T-helper 1 cell treated with Interleukin-12 subunit alpha and Interleukin-12 subunit beta and Interleukin-4 antibody, amounts not matched to agents 30 ng/mL and 1 ng/mL, for 36 hours (primary cell): ENCODE results near the gene MMP11. TPM values are rescaled to one million over a fixed set of nuclear protein-coding genes. Genes with fewer than 3 reads are reported as not detected.

Experiments
- intact Hi-C: fragments of 100-400 bp; cut with micrococcal nuclease; formaldehyde crosslinking; loops from one replicate; pipeline ENCODE4 v1.15.1; 2024
- total RNA-seq: library from RNA; stranded (reverse); gene quantifications from 2 replicates; pipeline ENCODE4 v1.2.3, GENCODE V29; 2022

Gene MMP11
- total RNA-seq, 1 donor from 2014 or later, result 0.27 TPM

GRCh38 chr22:23779083-23779482 lies 6.4 kb downstream of the MMP11 start:
- intact Hi-C loops, result no loop called here

GRCh38 chr22:23779731-23780130 lies 7.1 kb downstream of the MMP11 start:
- intact Hi-C loops, result no loop called here

GRCh38 chr22:23780146-23780748 lies 7.6 kb downstream of the MMP11 start:
- intact Hi-C loops, result no loop called here

- intact Hi-C loops, result no loop called here
Observed at GRCh38 chr22:23781065-23781464, 8.4 kb downstream of the MMP11 start.

- intact Hi-C loops, result no loop called here
Observed at GRCh38 chr22:23781511-23782183, 9.0 kb downstream of the MMP11 start.

GRCh38 chr22:23782252-23782651 lies 9.6 kb downstream of the MMP11 start:
- intact Hi-C loops, result no loop called here

- intact Hi-C loops, result no loop called here
Observed at GRCh38 chr22:23782703-23783102, 10.1 kb downstream of the MMP11 start.

- intact Hi-C loops, result no loop called here
Observed at GRCh38 chr22:23783265-23784150, 10.9 kb downstream of the MMP11 start.

GRCh38 chr22:23784215-23784732 lies 11.6 kb downstream of the MMP11 start:
- intact Hi-C loops, result no loop called here

GRCh38 chr22:23786261-23786710 lies 13.6 kb downstream of the MMP11 start:
- intact Hi-C loops, result loop anchor here (1.0 to 2.0 kb wide), 5 partner anchors 69 to 769 kb away; partner anchors contain the start of genes CABIN1, GUCD1, SLC2A11 and SNRPD3

GRCh38 chr22:23786752-23787599 lies 14.3 kb downstream of the MMP11 start, which contains the start of gene SMARCB1:
SMARCB1 (plus strand) TSS chr22:23786966; CDS start chr22:23787170, 204 bp downstream.
- intact Hi-C loops, result loop anchor here (1.0 to 2.0 kb wide), 11 partner anchors 15 to 768 kb away; partner anchors contain the start of genes CABIN1, DERL3, GUCD1 and MIF

GRCh38 chr22:23787600-23787896 lies 14.9 kb downstream of the MMP11 start:
- intact Hi-C loops, result loop anchor here (1.0 to 2.0 kb wide), 9 partner anchors 15 to 767 kb away; partner anchors contain the start of genes CABIN1, DERL3, GUCD1 and MIF

- intact Hi-C loops, result loop anchor here (1.0 to 2.0 kb wide), 9 partner anchors 16 to 767 kb away; partner anchors contain the start of genes CABIN1, DERL3, GUCD1 and MIF
Observed at GRCh38 chr22:23787910-23788309, 15.3 kb downstream of the MMP11 start.

GRCh38 chr22:23789121-23789520 lies 16.5 kb downstream of the MMP11 start:
- intact Hi-C loops, result no loop called here

- intact Hi-C loops, result no loop called here
Observed at GRCh38 chr22:23789638-23790037, 17.0 kb downstream of the MMP11 start.

GRCh38 chr22:23790819-23791737 lies 18.4 kb downstream of the MMP11 start:
- intact Hi-C loops, result no loop called here

GRCh38 chr22:23791738-23792645 lies 19.3 kb downstream of the MMP11 start:
- intact Hi-C loops, result no loop called here

- intact Hi-C loops, result no loop called here
Observed at GRCh38 chr22:23793326-23793725, 20.7 kb downstream of the MMP11 start.
